ENCODE measurements around the gene PARG.

The PARG gene

DNA sequence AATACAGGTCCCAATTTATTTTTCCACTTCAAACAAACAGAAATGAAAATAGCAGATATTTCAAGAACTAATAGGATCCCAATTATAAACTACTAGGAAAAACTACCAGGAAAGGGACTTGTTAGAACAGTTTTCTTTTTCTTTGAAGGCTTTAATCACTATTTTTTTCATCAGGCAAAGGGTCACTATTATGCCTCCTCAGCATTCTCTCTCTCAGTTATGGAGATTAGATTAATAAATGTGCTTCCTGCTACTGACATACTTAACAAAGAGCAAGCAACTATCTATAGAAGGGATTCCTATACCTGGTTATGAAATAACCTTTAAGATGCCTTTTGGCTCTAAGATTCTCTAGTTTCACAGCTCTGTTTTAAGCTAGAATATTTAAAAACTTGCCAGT, 108.7 kb downstream of the PARG start:
- TF ChIP-seq, protein P1, sequence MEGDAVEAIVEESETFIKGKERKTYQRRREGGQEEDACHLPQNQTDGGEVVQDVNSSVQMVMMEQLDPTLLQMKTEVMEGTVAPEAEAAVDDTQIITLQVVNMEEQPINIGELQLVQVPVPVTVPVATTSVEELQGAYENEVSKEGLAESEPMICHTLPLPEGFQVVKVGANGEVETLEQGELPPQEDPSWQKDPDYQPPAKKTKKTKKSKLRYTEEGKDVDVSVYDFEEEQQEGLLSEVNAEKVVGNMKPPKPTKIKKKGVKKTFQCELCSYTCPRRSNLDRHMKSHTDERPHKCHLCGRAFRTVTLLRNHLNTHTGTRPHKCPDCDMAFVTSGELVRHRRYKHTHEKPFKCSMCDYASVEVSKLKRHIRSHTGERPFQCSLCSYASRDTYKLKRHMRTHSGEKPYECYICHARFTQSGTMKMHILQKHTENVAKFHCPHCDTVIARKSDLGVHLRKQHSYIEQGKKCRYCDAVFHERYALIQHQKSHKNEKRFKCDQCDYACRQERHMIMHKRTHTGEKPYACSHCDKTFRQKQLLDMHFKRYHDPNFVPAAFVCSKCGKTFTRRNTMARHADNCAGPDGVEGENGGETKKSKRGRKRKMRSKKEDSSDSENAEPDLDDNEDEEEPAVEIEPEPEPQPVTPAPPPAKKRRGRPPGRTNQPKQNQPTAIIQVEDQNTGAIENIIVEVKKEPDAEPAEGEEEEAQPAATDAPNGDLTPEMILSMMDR (conservative IDR thresholded peaks at IDR 0.05): no peak
- TF ChIP-seq ZFX (IDR thresholded peaks at IDR 0.05): no peak
- no peak overlapping the region for H3K27ac ChIP-seq

DNA sequence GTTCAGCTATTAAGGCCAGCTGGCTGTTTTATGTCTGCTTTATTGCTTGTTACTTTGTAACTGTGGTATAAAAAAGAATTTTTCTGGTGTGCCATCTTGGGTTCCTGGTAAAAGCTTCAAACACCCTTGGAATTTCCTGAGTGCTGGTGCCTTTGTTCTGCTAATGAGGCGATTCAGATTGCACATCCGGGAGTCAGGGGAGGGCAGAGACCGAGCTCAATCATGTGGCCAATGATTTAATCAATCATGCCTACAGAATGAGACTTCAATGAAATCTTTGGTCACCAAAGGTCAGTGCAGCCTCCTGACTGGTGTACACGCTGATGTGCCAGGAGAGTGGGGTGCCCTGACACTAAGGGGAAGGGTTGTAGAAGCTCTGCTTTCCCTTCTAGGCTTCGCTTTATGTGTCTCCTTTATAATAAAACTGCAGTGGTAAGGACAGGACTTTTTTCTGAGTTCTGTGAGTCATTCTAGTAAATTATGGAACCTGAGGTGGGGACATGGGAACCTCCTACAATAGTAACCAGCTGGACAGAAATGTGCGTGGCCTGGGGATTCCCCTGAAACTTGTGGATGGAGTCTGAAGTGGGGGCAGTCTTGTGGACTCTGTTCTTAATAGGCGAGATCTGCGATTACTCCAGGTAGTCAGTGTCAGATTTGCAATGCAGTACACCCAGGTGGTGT, 110.3 kb downstream of the PARG start:
- TF ChIP-seq, protein P1 (conservative IDR thresholded peaks at IDR 0.05): no peak
- no peak for TF ChIP-seq ZFX (IDR thresholded peaks at IDR 0.05)
- H3K27ac ChIP-seq: no peak overlapping the region

DNA sequence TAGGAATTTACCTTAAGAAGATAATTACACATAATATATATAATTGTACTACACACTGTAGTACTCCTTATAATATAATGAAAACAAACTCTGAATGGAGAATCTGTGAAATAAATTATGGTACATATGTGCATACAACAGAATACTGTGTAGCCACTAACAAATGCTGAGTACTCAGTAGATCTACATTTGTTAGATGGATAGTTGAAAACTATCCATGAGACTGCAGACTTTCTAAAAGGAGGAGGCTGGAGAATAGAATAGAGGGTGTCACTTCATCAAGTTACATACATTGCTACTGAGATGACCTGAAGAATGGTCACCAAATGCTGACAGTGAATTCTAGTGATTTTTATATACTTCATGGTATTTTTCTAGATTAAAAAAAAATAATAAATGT, 111.0 kb downstream of the PARG start:
- H3K27ac ChIP-seq: no peak overlapping the region
- TF ChIP-seq, protein P1 (conservative IDR thresholded peaks at IDR 0.05): no peak
- TF ChIP-seq ZFX (IDR thresholded peaks at IDR 0.05): no peak

DNA sequence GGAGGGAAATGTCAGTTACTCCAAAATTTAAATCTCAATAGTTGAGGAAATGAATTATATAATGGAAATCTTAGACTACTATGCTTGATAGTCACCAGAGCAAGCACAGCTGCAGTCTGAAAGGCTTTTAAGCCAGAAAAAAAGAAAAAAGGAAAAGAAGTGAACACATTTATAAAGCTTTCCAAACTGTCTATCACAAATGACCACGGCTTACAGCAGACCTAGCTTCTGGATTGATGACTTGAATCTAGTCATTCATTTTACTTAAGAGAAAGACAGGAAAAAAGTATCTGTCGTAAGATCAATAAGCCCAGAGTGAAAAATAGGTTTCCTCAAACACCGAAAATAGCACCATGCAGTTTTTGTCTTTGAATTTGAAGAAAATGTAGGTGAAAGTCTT, 111.8 kb downstream of the PARG start:
- H3K27ac ChIP-seq: no peak overlapping the region
- TF ChIP-seq, protein P1 (conservative IDR thresholded peaks at IDR 0.05): no peak
- no peak for TF ChIP-seq ZFX (IDR thresholded peaks at IDR 0.05)

DNA sequence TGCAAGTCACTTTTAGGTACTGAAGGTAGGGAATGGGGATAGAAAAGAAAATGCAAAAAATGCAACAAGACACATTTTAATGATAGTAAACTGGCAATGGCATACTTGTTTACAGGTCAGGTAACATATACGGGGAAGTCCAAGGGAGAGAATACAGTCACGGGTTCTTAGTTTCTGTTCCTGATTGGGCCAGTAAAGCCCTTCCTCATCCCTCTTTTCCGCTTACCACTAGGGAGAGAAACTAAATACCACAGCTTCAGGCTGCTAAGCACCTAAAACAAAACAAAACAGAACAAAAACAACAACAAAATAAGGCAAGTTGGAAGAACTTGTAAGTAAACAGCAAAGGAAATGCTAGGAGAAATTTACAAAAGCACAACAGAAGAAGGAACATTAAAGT, 114.5 kb downstream of the PARG start:
- H3K27ac ChIP-seq: no peak overlapping the region
- no peak for TF ChIP-seq ZFX (IDR thresholded peaks at IDR 0.05)
- TF ChIP-seq, protein P1 (conservative IDR thresholded peaks at IDR 0.05): no peak

DNA sequence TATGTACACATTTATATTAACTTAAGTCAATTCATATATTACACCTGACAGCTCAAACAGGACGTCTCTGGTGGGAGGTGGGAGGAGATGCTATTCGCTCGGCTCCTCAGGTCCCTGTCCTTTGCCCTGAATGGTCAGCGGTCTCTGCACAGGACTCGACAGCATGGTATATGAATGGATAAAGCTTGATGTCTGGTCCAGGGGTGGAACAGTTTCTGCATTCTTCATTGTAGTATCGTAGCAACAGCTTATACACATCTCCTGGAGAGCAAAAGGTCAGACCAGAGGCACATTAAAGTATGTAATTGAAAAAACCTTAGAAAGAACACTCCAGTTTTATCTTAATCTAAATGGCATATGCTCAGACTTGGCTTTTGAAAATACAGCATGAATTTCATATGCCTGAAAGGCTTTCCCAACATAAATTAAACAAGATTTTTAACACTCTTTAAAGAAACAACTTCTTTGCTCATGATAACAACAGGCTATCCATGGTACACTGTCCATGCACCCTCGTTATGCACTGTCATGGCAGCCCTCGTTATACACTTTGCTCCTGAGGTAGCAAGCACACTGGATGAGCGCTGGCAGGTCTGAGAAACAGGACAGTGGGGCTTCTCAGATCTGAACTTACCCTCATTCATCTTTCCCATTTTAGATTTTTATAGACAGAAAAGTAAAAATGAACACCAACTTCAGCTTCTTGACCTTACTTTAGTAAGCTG, 122.4 kb downstream of the PARG start:
- no peak for TF ChIP-seq ZFX (IDR thresholded peaks at IDR 0.05)
- TF ChIP-seq, protein P1 (conservative IDR thresholded peaks at IDR 0.05): no peak
- H3K27ac ChIP-seq: no peak overlapping the region

DNA sequence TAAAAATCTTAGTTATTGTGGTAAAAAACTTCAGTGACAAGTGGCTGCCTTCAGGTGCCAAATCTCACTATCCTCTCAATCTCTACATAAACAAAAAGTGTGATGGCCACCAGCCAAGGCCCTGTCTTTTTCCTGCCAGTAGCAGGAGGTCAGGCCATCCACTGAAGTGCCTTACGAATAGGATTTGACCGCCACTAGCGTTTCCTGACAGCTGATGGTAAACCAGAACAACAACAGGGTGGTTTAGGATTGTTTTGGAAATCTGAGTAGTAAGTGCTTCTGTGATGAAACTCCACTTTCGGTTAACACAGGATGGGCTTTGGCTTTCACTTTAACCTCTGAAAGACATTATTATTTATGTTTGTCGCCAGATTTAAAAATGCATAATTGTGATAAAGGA, 124.0 kb downstream of the PARG start:
- TF ChIP-seq ZFX (IDR thresholded peaks at IDR 0.05): no peak
- TF ChIP-seq, protein P1 (conservative IDR thresholded peaks at IDR 0.05): no peak
- H3K27ac ChIP-seq: no peak overlapping the region
